GM13977 (cell line): ENCODE data around the gene LSAMP.
"Not testable (repeated sequence)": the region's sequence is repeated elsewhere in the genome, so short reads cannot be mapped to it uniquely, and the experiment has no call there.

Experiments used
- DNase-seq: peaks from one replicate; pipeline ENCODE4 v3.0.0; 2012; ENCODE audit warnings: low spot score
- in situ Hi-C: fragments of 300-500 bp; cut with MboI; formaldehyde crosslinking; loops from one replicate; pipeline ENCODE4 v1.12.0; 2022; ENCODE audit warnings: low sequenced_read_pairs, low pct_unique_long_range_greater_than_20kb, mixed read lengths, inconsistent platforms; ENCODE audit not compliant: unreplicated experiment
- TF ChIP-seq, protein P1 (sequence below): IDR thresholded peaks from 2 replicates; pipeline ENCODE4 v1.5.1; 2012; ENCODE audit warnings: mild to moderate bottlenecking, control low read depth; ENCODE audit not compliant: insufficient read depth; ENCODE audit errors: extremely low read depth, missing control alignments

Gene LSAMP

DNA sequence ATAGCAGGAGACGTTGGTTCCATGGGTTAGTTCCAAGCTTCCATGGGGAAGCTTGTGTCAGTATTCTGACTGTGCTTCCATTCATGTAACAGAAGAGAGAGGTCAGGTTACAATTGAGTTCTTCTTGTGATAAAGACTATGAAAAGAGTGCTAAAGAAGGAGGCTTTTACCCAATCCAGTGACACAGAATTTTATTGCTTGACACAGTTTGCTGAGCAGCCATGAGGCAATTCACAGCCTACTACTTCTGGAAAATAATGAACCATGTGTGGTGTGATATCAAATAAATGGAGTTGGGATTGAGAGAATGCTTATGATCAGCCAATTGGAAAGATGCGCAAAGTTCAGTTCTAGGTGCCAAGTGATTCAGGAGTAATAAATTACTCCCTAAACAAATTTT lies 233.4 kb downstream of the LSAMP start:
- in situ Hi-C loops, result no loop called here
- DNase-seq, result no peak
- TF ChIP-seq, protein P1, sequence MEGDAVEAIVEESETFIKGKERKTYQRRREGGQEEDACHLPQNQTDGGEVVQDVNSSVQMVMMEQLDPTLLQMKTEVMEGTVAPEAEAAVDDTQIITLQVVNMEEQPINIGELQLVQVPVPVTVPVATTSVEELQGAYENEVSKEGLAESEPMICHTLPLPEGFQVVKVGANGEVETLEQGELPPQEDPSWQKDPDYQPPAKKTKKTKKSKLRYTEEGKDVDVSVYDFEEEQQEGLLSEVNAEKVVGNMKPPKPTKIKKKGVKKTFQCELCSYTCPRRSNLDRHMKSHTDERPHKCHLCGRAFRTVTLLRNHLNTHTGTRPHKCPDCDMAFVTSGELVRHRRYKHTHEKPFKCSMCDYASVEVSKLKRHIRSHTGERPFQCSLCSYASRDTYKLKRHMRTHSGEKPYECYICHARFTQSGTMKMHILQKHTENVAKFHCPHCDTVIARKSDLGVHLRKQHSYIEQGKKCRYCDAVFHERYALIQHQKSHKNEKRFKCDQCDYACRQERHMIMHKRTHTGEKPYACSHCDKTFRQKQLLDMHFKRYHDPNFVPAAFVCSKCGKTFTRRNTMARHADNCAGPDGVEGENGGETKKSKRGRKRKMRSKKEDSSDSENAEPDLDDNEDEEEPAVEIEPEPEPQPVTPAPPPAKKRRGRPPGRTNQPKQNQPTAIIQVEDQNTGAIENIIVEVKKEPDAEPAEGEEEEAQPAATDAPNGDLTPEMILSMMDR, result no peak

DNA sequence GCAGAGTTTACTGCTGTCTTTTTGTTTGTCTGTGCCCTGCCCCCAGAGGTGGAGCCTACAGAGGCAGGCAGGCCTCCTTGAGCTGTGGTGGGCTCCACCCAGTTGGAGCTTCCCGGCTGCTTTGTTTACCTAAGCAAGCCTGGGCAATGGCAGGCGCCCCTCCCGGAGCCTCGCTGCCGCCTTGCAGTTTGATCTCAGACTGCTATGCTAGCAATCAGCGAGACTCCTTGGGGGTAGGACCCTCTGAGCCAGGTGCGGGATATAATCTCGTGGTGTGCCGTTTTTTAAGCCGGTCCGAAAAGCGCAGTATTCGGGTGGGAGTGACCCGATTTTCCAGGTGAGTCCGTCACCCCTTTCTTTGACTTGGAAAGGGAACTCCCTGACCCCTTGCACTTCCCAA lies 236.5 kb downstream of the LSAMP start:
- DNase-seq, in situ Hi-C loops: not testable (repeated sequence)

DNA sequence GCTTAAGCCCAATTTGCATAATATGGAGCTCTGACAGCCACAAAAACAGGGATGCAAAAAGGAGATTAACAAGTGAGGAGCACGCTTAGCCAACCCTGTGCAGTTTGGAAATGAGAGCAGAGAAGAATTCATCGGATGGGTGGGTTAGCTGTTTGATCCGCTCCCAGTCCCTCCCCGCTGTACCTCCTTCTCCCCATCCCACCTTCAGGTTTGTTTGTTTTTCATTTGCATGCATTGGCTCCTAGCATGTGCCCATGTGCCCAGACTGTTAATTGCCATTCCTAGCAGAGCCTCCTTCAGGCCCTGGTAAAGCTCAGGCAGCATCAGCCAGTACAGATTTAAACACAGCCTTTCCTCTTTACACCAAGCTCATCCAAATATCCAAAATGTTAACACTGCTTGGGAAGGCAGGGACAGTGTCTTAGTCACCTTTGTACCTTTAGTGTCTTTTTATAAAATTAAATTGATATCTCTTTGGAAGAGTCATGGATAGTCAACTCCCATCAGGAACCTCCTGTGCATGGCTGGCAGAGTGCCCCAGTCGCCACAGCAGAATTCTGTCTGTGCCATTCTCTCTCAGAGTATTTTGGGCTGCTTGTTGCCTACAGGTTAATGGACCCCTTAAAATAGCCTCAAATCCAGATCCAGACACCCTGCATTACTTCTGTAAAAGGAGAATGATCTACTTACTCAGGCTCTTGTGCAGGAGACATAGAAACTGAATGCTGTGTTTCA lies 244.2 kb downstream of the LSAMP start:
- in situ Hi-C loops, result no loop called here
- TF ChIP-seq, protein P1, result no peak
- no peak for DNase-seq

DNA sequence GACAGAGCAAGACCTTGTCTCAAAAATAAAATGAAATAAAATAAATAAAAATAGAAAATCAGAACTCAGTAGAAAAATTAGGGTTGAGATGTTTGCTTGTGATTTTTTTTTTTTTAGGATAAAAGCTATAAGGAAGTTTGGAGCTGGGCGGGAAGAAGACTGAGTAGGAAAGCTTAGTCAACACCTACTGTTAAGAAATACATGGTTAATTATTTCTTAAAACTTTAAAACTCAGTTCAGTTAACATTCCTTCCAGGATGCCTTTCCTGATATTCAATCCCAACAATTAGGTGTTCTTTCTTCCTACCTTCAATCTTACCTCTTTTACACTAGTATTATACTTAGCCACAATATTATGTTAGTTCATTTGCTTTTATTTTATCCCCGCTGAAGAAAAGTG lies 246.2 kb downstream of the LSAMP start:
- in situ Hi-C loops, result no loop called here

DNA sequence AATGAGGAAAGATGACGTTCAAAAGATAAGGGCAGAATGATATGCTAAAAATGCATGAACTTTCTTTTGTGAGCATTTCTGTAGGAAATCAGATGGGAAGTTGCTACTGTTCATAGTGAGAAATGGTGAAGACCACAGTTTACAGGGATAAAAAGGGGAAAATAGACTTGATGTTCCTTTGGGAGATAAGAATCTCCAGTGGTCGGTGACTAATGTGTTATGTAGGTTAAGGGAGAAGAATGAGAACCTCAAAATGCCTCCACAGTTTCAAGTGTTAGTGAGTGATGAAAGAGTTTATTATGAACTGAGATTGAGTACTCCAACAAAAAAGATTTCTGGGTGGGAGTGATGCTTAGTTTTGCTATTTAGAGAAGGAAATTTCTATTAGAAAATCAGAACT lies 247.2 kb downstream of the LSAMP start:
- TF ChIP-seq, protein P1, result no peak
- in situ Hi-C loops, result no loop called here
- no peak for DNase-seq

More for the DNA sequence above, 246.2 kb downstream of the LSAMP start:
- DNase-seq, result no peak
- TF ChIP-seq, protein P1, result no peak

DNA sequence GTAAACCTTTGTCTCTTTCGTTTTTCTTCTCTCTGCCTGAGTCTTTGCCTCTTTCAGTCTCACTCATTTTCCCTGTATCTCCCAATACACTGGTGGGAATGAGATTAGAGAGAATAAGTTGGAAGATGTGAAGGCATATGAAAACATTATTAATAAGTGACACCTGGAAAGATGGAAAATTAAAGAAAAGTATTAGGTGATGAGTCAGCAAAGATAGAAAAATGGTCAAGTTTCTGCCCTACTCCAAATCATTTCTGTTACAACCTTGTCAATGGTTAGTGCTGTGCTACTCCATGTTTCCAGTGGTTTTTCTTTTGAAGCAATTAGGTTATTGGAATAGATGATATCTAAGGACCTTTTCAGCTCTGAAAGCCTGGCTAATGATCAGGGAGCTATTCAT lies 252.8 kb downstream of the LSAMP start:
- DNase-seq, result no peak
- in situ Hi-C loops, result no loop called here
- TF ChIP-seq, protein P1, result no peak

DNA sequence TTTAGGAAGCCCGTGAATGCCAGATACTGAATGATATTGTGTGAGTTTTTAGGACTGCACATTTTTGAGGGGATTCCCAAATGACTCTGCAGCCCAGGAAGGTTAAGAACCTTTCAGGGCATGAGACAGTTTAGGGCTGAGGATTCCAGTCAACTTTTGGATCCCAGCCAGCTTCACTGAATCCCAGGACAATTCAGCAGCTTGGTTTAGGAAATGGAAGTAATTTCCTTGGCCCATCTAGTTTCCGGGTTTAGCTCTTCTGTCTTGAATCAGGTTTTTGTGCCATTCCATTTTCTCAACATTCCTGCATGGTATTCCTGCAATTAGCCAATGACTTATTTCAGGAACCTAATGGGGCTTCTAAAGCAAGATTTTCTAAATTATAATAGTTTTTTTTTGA lies 253.9 kb downstream of the LSAMP start:
- in situ Hi-C loops, result no loop called here
- TF ChIP-seq, protein P1, result no peak
- no peak for DNase-seq
